Putamen (tissue), 1 donor: ENCODE data around the gene TLCD1.
"Not testable (repeated sequence)": the region's sequence is repeated elsewhere in the genome, so short reads cannot be mapped to it uniquely, and the experiment has no call there.

ENCODE experiments used
- DNase-seq: peaks from one replicate; pipeline ENCODE4 v3.0.0-alpha.2; 2016; ENCODE audit warnings: low spot score

TLCD1 gene

DNA sequence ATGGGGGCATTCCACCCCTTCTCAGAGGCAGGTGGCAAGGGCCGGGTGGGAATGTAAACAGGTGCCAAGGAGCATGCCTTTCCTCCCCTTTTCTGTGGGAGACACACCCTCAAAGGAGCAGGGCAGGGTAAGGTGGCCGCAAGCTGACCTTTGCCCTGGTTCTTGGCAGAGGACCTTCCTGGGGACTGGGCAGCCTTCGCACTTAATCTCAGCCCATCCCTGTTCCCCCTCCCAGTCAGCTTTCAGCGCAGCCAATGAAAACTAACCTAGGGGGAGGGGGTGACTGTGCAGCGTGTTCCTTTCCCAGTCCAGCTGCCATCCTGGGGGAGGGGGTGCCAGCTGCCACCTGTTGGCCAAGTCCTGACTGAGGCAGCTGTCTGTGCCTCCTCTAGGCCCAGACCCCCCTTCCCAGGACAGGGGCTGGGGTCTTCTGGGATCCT is 20.6 kb upstream of the TLCD1 start:
- DNase-seq, result no peak

DNA sequence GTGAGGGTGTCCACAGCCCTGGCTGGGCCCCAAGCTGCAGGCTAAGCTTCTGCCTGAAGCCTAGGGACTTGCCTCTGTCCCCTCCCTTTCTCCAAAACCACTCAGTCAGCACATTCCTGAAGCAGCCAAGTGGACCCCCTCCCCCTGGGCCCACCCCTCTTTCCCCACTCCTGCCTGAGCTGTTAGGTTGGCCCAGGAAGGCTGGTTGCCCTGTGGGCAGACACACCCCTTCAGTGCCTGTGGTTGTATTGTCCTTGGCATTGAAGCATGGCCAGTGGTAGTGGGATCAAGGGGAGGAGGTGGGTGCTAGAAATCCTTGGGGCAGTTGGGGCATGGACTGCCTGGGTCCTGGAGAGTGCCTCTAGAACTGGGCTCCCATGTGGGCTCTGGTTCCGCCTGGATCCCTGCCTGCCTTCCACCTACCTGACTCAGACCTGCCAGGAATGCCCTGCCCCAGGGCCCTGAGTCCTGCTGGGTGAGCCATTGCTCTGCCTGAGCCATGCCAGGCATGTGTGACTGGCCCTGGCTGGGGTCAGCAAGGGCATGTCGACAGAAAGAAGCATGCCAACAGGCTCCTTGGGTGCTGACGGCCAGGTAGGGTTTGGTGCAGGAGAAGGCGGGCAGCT is 19.9 kb upstream of the TLCD1 start:
- DNase-seq, result no peak

DNA sequence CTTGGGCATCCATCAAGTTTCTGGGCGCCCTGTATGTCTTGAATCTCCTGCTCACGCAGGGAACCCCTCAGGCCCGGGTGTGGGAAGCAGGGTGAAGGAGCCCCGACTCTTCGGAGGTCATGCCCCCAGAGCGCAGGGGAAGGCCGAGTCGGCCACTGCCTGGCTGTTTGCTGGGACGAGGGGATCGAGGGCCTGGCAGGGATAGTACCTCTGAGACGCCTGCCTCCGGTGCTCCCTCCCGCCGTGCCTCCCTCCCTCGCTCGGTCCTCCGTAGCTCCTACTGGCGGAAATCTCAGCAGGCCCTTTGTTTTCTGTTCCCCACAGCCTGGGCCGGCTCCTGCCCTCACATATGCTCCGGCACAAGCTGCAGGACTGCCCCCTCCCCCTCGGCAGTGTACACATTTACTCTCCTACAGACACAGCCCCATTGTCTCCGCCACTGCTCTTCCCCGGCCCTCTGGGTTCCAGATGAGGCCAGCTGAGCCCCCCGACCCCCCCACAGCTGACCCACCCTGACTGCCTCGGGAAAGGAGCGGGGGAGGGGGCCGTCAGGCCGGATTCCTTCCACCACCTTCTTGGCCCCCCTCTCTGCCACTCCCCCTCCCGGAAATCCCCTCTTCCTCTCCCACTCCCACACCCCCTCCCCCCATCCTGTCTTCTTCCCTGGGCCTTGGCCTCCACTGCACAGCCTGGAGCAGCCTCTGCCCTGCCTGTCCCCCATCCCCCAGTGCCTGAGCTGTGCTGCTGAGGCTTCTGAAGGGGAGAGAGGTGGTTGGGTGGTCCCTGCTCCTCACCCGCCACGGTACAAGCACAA is 19.1 kb upstream of the TLCD1 start:
- DNase-seq, result peak; percentile 94

DNA sequence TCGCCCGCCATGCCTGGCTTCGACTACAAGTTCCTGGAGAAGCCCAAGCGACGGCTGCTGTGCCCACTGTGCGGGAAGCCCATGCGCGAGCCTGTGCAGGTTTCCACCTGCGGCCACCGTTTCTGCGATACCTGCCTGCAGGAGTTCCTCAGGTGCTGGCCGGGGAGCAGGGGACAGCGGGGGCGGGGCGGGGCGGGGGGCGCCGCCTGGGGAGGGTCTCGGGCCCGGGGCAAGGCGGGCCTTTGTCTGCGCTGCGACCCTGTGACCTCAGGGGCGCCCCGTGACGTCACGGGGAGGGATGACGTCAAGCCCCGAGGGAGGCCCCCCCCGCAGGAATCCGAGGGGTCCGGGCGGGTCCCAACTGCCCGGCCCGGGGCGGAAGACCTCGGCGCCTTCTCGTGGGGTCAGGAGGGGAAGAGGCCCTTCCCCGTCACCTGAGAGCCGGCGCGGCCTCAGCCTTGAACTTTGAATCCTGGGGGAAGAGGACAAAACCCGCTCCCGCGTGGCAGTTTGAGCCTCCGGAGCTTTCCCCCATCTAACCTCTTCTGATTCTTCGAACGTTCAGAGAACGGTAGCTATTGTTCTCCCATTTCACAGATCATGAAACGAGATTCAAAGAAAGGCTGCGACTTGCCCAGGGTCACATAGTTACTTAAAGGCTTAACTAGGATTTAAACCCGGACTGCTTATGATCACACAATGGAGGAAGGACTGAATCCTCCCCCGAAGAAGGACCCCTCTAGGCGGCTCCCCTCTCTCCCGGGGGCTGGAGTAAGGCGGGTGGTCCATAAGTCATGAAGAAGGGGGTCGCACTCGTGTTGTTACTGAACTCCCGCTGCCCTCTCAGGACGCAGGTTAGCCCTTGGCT is 18.3 kb upstream of the TLCD1 start:
- no peak for DNase-seq

DNA sequence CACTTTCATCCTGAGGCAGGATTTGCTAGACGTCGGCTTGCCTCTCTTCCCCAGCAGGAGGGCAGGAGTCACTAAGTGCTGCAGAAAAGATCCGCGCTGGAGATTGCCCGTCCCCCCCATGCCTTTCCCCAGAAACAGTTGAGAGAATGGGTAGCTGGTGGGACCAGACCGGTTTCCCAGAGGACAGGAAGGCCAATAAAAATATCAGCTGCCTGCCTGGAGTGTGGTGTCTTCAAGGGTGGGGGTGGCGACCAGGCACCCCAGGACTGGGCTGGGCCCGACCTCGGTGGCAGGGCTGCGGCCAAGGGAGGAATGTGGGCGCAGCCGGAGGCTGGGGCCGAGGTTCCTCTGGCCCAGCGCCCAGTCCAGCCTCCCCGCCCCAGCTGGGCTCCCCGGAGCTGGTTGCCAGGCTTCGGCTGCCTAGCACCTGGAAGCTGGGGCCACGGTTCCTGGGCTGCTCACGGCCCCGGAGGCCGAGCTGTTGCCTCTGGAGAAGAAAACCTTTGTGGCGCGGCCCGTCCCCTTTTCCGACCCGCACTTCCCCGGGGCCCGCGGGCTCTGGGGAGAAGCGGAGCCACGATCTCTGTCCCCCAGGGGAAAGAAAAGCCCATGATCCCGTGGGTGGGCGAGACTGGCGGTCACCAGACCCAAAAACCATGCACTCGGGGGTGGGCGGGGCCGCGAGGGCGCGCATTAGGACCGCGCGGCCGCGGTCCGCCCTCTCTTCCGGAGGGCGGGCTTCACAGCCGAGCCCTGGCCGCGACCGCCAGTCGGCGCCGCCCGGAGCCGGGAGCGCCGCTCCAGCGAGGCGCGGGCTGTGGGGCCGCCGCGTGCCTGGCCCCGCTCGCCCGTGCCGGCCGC is 17.4 kb upstream of the TLCD1 start, which contains the start of gene TRAF4:
TRAF4 (plus strand) TSS at position 769 of the 861 bp plus-strand sequence. CDS start 102 bp downstream, outside the sequence.
- DNase-seq, result no peak

DNA sequence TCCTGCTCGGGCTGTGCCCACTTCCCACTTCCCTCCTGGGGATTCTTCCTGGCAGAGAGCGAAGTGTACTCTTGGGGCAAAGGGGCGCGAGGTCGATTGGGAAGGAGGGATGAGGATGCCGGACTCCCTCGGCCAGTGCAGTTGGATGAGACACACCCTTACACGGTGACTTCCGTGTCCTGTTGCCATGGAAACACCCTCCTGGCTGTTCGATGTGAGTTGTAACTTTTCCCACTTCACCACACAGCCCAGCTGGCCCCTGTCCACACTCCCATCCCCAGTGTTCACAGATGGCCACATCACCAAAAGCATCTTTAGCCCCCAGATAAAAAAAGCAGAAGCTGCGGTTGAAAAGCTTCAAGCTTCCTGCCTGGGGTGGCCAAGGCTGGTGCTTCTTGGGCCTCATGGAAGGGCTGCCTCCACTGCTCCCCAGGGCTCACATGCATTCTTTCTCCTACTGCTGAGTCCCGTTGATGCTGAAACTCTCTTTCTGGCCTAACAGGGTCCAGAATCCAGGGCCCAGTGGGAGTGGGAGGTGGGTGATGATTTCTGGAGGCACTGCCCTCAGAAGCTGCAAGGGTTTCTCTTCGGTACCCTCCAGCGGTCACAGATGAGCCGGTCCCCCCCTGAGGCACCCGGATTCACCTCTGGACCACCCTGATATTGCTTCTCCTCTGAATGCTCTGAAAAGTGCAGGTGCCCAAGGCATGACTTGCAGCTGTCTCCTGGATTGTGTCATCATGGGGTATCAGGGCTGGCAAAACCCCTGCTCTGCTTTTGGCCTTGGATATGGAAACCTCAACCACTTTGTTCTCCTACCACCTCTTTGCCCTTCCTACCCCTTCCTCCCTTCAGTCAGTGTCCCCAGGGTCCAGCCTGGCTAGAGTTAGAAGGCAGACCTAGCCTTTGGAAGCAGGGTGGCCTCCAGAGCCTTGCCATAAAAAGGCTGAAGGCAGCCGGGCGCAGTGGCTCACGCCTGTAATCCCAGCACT is 15.6 kb upstream of the TLCD1 start:
- no peak for DNase-seq

DNA sequence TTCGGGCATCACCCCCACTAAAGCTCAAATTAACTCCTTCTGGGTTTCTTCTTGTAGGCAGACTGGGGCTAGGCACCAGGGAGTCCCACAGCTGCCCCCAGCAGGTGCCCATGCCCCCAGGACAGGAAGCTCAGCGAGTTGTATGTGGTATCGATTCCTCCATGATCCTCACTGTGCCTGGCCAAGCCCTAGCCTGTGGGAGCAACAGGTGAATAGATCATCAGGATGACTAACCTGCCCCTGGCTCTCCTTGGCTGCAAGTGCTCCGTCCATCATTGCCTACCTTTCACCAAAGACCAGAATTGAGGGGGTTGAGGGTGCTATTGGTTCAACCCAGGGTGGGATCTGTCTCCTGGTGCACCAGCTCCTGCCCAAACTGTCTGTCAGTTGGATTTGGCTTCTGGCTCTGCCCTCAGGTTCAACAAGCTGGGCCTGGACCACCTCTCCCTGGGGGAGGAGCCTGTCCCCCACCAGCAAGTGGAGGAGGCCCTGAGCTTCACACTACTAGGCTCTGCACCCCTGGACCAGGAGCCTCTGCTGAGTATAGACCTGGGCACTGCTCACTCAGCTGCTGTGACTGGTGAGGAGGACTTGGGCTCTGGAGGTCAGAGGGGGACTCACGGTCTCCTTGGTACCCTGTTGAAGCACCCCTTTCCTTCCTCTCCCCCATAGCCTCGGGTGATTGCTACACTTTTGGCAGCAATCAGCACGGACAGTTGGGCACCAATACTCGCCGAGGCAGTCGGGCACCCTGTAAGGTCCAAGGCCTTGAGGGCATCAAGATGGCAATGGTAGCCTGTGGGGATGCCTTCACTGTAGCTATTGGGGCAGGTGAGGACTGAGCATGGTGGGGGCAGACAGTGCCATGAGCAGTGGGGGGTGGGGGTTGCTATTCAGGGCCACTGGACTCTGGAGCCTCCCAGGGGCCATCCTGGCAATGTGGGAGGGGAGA is 14.6 kb upstream of the TLCD1 start:
- no peak for DNase-seq

DNA sequence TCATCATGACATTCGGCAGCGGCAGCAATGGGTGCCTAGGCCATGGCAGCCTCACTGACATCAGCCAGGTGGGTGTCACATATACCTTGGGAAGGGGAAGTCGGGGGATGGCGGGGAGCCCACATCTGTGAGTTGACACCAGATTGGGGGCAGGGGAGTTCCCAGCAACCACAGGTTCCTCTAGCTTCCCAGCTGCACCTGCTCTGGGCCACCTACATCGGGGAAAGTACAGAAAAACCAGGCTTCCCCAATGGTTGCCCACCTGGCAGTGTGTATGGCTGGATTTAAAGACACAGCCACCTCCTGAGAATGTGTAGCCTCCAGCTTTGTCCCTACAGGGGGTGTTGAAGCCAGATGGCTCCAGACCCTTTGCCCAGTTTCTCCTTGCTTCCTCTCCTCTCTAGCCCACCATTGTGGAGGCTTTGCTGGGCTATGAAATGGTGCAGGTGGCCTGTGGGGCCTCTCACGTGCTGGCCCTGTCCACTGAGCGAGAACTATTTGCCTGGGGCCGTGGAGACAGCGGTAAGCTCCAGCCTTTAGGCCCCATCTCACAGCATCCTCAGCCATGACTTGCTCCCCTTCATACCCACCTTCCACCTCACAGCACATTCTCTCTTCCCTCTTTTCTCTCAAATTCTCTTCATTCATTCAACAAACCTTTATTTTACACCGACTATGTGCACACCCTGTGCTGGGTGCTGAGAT is 12.8 kb upstream of the TLCD1 start:
- DNase-seq, result no peak

DNA sequence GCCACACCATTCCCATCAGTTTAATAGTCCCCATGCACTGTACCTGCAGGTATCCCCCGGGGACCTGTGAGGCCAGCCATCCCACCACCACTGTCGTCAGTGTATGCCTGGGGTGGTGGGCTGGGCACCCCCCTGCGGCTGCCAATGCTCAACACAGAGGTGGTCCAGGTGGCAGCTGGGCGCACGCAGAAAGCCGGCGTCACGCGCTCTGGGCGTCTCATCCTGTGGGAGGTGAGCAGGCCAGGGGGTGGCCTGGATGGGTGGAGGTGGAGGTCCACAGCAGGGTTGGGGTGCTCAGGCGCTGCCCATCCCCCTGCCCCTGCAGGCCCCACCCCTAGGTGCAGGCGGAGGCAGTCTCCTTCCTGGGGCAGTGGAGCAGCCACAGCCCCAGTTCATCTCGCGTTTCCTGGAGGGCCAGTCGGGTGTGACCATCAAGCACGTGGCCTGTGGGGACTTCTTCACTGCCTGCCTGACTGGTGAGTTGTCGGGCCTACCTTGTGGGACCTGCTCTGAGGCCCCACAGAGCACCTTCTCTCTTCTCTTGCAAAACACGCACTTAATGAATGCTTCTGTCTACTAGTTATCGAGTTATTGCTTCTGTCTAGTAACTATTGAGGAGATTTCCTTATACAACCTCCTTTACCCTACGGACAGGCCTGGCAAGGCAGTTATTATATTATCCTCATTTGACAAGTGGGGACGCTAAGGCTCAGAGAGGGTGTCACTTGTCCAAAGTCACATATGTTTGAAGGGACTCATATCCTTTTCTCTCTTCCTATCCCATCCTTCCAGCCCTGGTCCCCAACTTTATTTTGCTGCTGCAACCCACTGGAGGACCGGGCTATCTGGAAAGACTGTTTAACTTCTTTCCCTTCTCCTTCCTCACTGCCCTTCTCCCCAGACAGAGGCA is 12.0 kb upstream of the TLCD1 start:
- DNase-seq, result no peak

DNA sequence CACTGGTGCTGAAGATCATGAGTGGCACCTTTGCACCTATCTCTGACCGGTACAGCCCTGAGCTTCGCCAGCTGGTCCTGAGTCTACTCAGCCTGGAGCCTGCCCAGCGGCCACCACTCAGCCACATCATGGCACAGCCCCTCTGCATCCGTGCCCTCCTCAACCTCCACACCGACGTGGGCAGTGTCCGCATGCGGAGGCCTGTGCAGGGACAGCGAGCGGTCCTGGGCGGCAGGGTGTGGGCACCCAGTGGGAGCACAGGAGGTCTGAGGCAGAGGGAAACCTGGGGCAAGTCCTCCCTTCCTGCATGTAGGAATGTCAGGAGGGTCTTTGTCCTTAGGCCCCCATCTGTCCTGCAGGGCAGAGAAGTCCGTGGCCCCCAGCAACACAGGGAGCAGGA is 11.3 kb upstream of the TLCD1 start:
- no peak for DNase-seq

DNA sequence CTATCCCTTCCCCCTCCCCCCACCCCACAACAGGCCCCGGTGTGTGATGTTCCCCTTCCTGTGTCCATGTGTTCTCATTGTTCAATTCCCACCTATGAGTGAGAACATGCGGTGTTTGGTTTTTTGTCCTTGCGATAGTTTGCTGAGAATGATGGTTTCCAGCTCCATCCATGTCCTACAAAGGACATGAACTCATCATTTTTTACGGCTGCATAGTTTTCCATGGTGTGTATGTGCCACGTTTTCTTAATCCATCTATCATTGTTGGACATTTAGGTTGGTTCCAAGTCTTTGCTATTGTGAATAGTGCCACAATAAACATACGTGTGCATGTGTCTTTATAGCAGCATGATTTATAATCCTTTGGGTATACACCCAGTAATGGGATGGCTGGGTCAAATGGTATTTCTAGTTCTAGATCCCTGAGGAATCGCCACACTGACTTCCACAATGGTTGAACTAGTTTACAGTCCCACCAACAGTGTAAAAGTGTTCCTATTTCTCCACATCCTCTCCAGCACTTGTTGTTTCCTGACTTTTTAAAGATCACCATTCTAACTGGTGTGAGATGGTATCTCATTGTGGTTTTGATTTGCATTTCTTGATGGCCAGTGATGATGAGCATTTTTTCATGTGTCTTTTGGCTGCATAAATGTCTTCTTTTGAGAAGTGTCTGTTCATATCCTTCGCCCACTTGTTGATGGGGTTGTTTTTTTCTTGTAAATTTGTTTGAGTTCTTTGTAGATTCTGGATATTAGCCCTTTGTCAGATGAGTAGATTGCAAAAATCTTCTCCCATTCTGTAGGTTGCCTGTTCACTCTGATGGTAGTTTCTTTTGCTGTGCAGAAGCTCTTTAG is 10.1 kb upstream of the TLCD1 start:
- DNase-seq, result not testable (repeated sequence)

DNA sequence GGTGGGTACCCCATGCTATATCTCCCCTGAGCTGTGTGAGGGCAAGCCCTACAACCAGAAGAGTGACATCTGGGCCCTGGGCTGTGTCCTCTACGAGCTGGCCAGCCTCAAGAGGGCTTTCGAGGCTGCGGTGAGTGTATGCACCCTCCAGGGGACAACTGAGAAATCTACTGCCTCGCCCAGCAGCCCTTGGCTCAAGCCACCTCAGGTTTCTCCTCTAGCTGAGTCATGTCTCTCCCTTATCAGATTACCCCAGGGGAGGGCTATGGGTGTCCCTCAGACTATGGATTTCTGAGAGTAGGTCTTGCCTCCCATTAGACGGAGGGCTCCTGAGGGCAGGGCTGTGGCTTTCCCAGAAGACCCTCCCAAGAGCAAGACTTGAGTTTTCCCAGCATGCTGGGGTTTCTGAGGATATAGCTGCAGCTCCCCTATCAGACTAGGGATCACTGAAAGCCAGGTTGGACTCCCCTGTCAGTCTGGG is 9.2 kb upstream of the TLCD1 start:
- DNase-seq, result no peak

DNA sequence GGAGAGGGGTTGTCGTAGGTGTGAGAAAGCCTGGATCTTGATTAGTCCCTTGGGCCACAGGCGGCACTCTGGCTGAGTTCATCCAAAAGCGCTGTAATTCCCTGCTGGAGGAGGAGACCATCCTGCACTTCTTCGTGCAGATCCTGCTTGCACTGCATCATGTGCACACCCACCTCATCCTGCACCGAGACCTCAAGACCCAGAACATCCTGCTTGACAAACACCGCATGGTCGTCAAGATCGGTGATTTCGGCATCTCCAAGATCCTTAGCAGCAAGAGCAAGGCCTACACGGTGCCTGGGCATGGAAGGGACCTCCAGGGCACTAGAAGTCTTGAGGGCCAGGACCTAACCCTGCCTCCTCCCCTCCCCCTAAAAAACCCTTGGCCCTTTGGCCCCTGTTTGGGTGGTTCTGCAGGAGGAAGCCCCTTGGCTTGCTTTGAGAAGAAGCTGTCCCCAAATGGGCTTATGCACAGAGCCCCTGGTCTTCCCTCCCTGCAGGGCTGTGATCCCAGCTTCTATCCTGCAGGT is 8.7 kb upstream of the TLCD1 start:
- no peak for DNase-seq

DNA sequence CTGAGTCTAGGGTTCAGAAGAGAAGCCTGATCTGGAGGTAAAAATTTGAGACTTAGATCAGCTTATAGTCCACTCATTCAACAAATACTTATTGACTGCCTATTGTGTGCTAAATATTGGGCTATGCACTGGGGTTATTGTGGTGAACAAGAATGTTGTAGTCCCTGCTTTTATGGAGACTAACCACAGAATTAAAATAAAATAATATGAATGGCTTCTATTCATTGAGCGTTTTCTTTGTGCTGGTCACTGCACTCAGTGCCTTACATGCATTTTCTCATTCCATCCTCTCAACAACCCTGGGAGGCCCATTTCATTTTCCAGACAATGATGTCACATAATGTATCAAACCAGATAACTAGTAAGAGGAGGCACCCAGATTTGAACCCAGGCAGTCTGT is 7.3 kb upstream of the TLCD1 start:
- DNase-seq, result no peak

DNA sequence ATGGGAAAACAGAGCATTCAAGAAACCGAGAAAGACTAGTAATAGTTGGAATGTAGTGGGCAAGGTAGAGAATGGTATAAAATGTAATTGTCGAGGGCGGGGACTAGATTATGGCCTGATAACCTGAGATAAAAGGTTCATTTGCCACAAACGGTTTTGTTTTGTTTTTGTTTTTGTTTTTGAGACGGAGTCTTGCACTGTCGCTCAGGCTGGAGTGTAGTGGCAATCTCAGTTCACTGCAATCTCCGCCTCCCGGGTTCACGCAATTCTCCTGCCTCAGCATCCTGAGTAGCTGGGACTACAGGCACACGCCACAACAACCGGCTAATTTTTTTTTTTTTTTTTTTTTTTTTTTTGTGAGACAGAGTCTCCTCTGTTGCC is 3.9 kb upstream of the TLCD1 start:
- no peak for DNase-seq
